K562 (cell line): ENCODE data around the gene TNFAIP3. TPM values are rescaled to one million over a fixed set of nuclear protein-coding genes. Genes with fewer than 3 reads are reported as not detected.

Source experiments
- ARID4B ChIP-seq: sonication (generic); formaldehyde crosslinking; IDR thresholded peaks from 2 replicates; pipeline ENCODE4 v1.8.0; 2022; ENCODE audit warnings: mild to moderate bottlenecking, missing genetic modification reagents
- BACH1 ChIP-seq: fragments of 200-800 bp; sonication (Bioruptor generic); IDR thresholded peaks from 2 replicates; pipeline ENCODE4 v1.6.1; 2016; ENCODE audit warnings: missing genetic modification characterization, missing compliant biosample characterization
- ETS2 ChIP-seq: IDR thresholded peaks from 2 replicates; pipeline ENCODE4 v1.6.1; 2016; ENCODE audit warnings: borderline replicate concordance, missing genetic modification characterization, mild to moderate bottlenecking, moderate library complexity, missing compliant biosample characterization; ENCODE audit not compliant: poor library complexity, severe bottlenecking
- MBD1 ChIP-seq: fragments of 250-450 bp; sonication (Bioruptor Pico); IDR thresholded peaks from 2 replicates; pipeline ENCODE4 v1.8.0; 2022; ENCODE audit warnings: inconsistent platforms
- MTA2 ChIP-seq: fragments of 450-650 bp; IDR thresholded peaks from 2 replicates; pipeline ENCODE4 v1.6.1; 2016; ENCODE audit warnings: low read depth
- PBX2 ChIP-seq, 2 experiments: IDR thresholded peaks in 1 of 2; conservative IDR thresholded peaks in 1 of 2; 2 replicates each; pipeline ENCODE4 v1.6.1; 2016; ENCODE audit warnings: low read depth in 2 of 2, mild to moderate bottlenecking in 1 of 2, missing compliant biosample characterization in 1 of 2, missing genetic modification characterization in 1 of 2, moderate library complexity in 1 of 2
- RBM25 ChIP-seq: fragments of 200-400 bp; formaldehyde crosslinking; IDR thresholded peaks from 2 replicates; pipeline ENCODE4 v1.6.1; 2018; ENCODE audit warnings: low read length, low read depth, moderate library complexity; ENCODE audit not compliant: severe bottlenecking
- RBM39 ChIP-seq: fragments of 200-400 bp; formaldehyde crosslinking; optimal IDR thresholded peaks from 2 replicates; pipeline ENCODE3; 2018; ENCODE audit warnings: low read depth, low read length
- SLC30A9 ChIP-seq: fragments of 250-450 bp; sonication (Bioruptor Pico); IDR thresholded peaks from 2 replicates; pipeline ENCODE4 v1.8.0; 2022; ENCODE audit warnings: mild to moderate bottlenecking, moderate library complexity
- TEAD4 ChIP-seq, 2 experiments: sonication (generic) in 1 of 2; formaldehyde crosslinking in 1 of 2; IDR thresholded peaks; 2 replicates each; pipeline versions ENCODE4 v1.6.1 to v1.8.0; 2012 to 2022; ENCODE audit warnings: borderline replicate concordance in 1 of 2, inconsistent platforms in 1 of 2, low read length in 1 of 2, mild to moderate bottlenecking in 1 of 2, missing genetic modification reagents in 1 of 2
- THAP7 ChIP-seq: fragments of 250-450 bp; sonication (Bioruptor Pico); IDR thresholded peaks from 2 replicates; pipeline ENCODE4 v1.5.0; 2021
- ZNF146 ChIP-seq: IDR thresholded peaks from one replicate; pipeline ENCODE4 v1.6.1; 2018; ENCODE audit warnings: missing compliant biosample characterization; ENCODE audit not compliant: unreplicated experiment
- ZNF347 ChIP-seq: fragments of 450-650 bp; formaldehyde crosslinking; IDR thresholded peaks from 2 replicates; pipeline ENCODE4 v1.4.0; 2020; ENCODE audit warnings: low read depth, mild to moderate bottlenecking, moderate library complexity
- ZNF384 ChIP-seq: IDR thresholded peaks from 2 replicates; pipeline ENCODE4 v1.6.1; 2012; ENCODE audit warnings: low read depth, low read length, improper control_type of control experiment
- ZNF449 ChIP-seq: fragments of 250-450 bp; sonication (Bioruptor Pico); IDR thresholded peaks from 2 replicates; pipeline ENCODE4 v1.8.0; 2022; ENCODE audit warnings: moderate library complexity, mild to moderate bottlenecking, inconsistent platforms
- polyA plus RNA-seq, 8 experiments: library from polyadenylated mRNA; depleted of rRNA in 4 of 8; stranded (reverse) in 5 of 8; unstranded in 3 of 8; fragments of >200 nt; fragmentation: Nextera tagmentation in 2 of 8; fragmentation: Illumina TruSeq in 1 of 8; extraction: Ambion mirVana in 2 of 8; extraction: Trizol in 1 of 8; gene quantifications; 2 replicates each; pipeline versions ENCODE4 v1.2.1 to v1.2.3, GENCODE V29; 2011 to 2014; ENCODE audit warnings: inconsistent platforms in 1 of 8, missing spikeins in 1 of 8
- total RNA-seq, 7 experiments: library from RNA; depleted of rRNA in 6 of 7; stranded (reverse); fragments of >200 nt in 6 of 7; fragmentation: Illumina TruSeq in 2 of 7; extraction: Trizol in 2 of 7; gene quantifications; 2 replicates each; pipeline versions ENCODE4 v1.2.1 to v1.2.3, GENCODE V29; 2011 to 2021; ENCODE audit warnings: low replicate concordance in 1 of 7

TNFAIP3 gene
- total and polyA plus RNA-seq, 9 of the 15 experiments (the other 6 are each of a cell fraction or from before 2014, with no cell fraction given) = 0.79 to 17.0 (median 6.4) TPM

GRCh38 chr6:137864812-137865508 is 2.1 kb upstream of the TNFAIP3 start (continued):
- TF ChIP-seq PBX2 (CRISPR knock-in tag; IDR thresholded peaks at IDR 0.05; ENCODE audit: low read depth) = no peak
- TF ChIP-seq PBX2 (tag; conservative IDR thresholded peaks at IDR 0.05; ENCODE audit: low read depth) = no peak
- TF ChIP-seq RBM25 = no peak
- TF ChIP-seq SLC30A9 (CRISPR knock-in tag) = no peak
- no peak for TF ChIP-seq ZNF146 (CRISPR knock-in tag)
- no peak for TF ChIP-seq ARID4B (CRISPR knock-in tag)
- no peak for TF ChIP-seq TEAD4 (IDR thresholded peaks at IDR 0.05; ENCODE audit: low read length)
- TF ChIP-seq TEAD4 (CRISPR knock-in tag; IDR thresholded peaks at IDR 0.05; ENCODE audit: borderline replicate concordance) = no peak
- TF ChIP-seq ZNF384 = 0 out of 2 replicates have a peak, but pooled peaks have one; percentile 11
- TF ChIP-seq ETS2 = no peak
- no peak for TF ChIP-seq MBD1
- no peak for TF ChIP-seq ZNF347 (CRISPR knock-in tag)
- TF ChIP-seq MTA2 = no peak
- TF ChIP-seq RBM39 = no peak
- no peak for TF ChIP-seq THAP7 (CRISPR knock-in tag)
- TF ChIP-seq ZNF449 (CRISPR knock-in tag) = 0 out of 2 replicates have a peak, but pooled peaks have one; percentile 19
- TF ChIP-seq BACH1 (tag) = no peak
